ENCODE data around the gene STIL. TPM values are rescaled to one million over a fixed set of nuclear protein-coding genes. Genes with fewer than 3 reads are reported as not detected.

STIL gene
- total RNA-seq (10 to 100 TPM in 1 of 2 donors, under 1 TPM in 1; 0.84 to 20.5 TPM), polyA plus RNA-seq (under 1 TPM; 0.26 to 0.67 TPM)

- H3K4me1 ChIP-seq (ENCODE audit: control insufficient read depth in 4 of 4, insufficient read depth in 4 of 4, low read length in 3 of 4), result peaks cover 3 to 13% (median 9%) of the 10 kb centered on the region in 4 donors
- peak within 1 kb of the TSS; percentile 69 to 73 for H3K27ac ChIP-seq (ENCODE audit: low read depth in 1 of 2, low read length in 2 of 2)
- under 1% methylated on average over 54 of the region's 54 CpGs for WGBS
- no peaks in the 10 kb centered on the region for H3K36me3 ChIP-seq (ENCODE audit: control insufficient read depth in 4 of 4, insufficient read depth in 3 of 4, low read depth in 1 of 4, low read length in 3 of 4)
- peak within 1 kb of the TSS; percentile 74 to 92 for H3K9ac ChIP-seq (ENCODE audit: low read depth in 1 of 2, low read length in 2 of 2)
- TF ChIP-seq NR2F2 (IDR thresholded peaks at IDR 0.05) (no peak), HNF4A (conservative IDR thresholded peaks at IDR 0.05) (peak; percentile 26 to 63), RXRA (IDR thresholded peaks at IDR 0.05) (peak in 1 of 2 donors; percentile 50), FOXA1 (IDR thresholded peaks at IDR 0.05) (no peak), TAF1 (conservative IDR thresholded peaks at IDR 0.05) (peak; percentile 94), SP1 (IDR thresholded peaks at IDR 0.05) (peak; percentile 94), HNF4G (IDR thresholded peaks at IDR 0.05) (no peak), CTCF (IDR thresholded peaks at IDR 0.05; ENCODE audit: low read depth, low read length, missing input control) (no peak), MAX (IDR thresholded peaks at IDR 0.05) (peak; percentile 43), REST (IDR thresholded peaks at IDR 0.05) (peak; percentile 59), ATF3 (IDR thresholded peaks at IDR 0.05) (no peak), RAD21 (IDR thresholded peaks at IDR 0.05) (peak; percentile 32 to 39), EGR1 (IDR thresholded peaks at IDR 0.05; ENCODE audit: low read depth in 2 of 2) (peak; percentile 58 to 90), GABPA (IDR thresholded peaks at IDR 0.05 in 1 of 2, conservative IDR thresholded peaks at IDR 0.05 in 1 of 2) (peak; percentile 80 to 95), YY1 (IDR thresholded peaks at IDR 0.05) (peak; percentile 87), ZBTB33 (IDR thresholded peaks at IDR 0.05) (peak; percentile 73), JUND (IDR thresholded peaks at IDR 0.05) (peak; percentile 16 to 63), FOXA2 (IDR thresholded peaks at IDR 0.05) (no peak)
- H3K4me3 ChIP-seq (ENCODE audit: low read depth in 1 of 3, low read length in 3 of 3), result peak within 1 kb of the TSS; percentile 62 to 77 (median 76)
- DNase-seq (ENCODE audit: low spot score), result peak; percentile 98
- no peaks in the 10 kb centered on the region for H3K27me3 ChIP-seq (ENCODE audit: control insufficient read depth in 4 of 4, insufficient read depth in 4 of 4, low read length in 3 of 4)
- no peaks in the 10 kb centered on the region for H3K9me3 ChIP-seq (ENCODE audit: control insufficient read depth in 4 of 4, low read length in 3 of 4)
These were observed at the start of gene STIL for GRCh38 chr1:47313915-47314664. TSS of gene STIL (minus strand) at chr1:47314147. CDS start at chr1:47310319, 3,828 bp downstream.

Data from liver (tissue), 9 donors.